ENCODE data around the gene LMLN.
"Not testable (repeated sequence)": the region's sequence is repeated elsewhere in the genome, so short reads cannot be mapped to it uniquely, and the experiment has no call there.

LMLN gene

GRCh38 chr3:198025644-198026043, 65.6 kb downstream of the LMLN start:
- DNase-seq (ENCODE audit: low read depth in 2 of 2) = no peak

- DNase-seq (ENCODE audit: low read depth in 2 of 2) = no peak
Observed at GRCh38 chr3:198026620-198027019, 66.6 kb downstream of the LMLN start.

- DNase-seq (ENCODE audit: low read depth in 2 of 2) = no peak
Observed at GRCh38 chr3:198027045-198027798, 67.2 kb downstream of the LMLN start.

- no peak for DNase-seq (ENCODE audit: low read depth in 2 of 2)
Observed at GRCh38 chr3:198027799-198028390, 67.9 kb downstream of the LMLN start.

GRCh38 chr3:198028718-198029117, 68.7 kb downstream of the LMLN start:
- no peak for DNase-seq (ENCODE audit: low read depth in 2 of 2)

- DNase-seq (ENCODE audit: low read depth in 2 of 2) = no peak
Observed at GRCh38 chr3:198030125-198030524, 70.1 kb downstream of the LMLN start.

GRCh38 chr3:198030726-198031125, 70.7 kb downstream of the LMLN start:
- no peak for DNase-seq (ENCODE audit: low read depth in 2 of 2)

- DNase-seq (ENCODE audit: low read depth in 2 of 2) = no peak
Observed at GRCh38 chr3:198032039-198032936, 72.3 kb downstream of the LMLN start.

- DNase-seq (ENCODE audit: low read depth in 2 of 2) = no peak
Observed at GRCh38 chr3:198043119-198043518, 83.1 kb downstream of the LMLN start.

- no peak for DNase-seq (ENCODE audit: low read depth in 2 of 2)
Observed at GRCh38 chr3:198046120-198046857, 86.3 kb downstream of the LMLN start.

GRCh38 chr3:198048445-198048844, 88.4 kb downstream of the LMLN start:
- no peak for DNase-seq (ENCODE audit: low read depth in 2 of 2)

- DNase-seq (ENCODE audit: low read depth in 2 of 2) = no peak
Observed at GRCh38 chr3:198051836-198052235, 91.8 kb downstream of the LMLN start.

- DNase-seq (ENCODE audit: low read depth in 2 of 2) = not testable (repeated sequence)
Observed at GRCh38 chr3:198053462-198053861, 93.4 kb downstream of the LMLN start.

- DNase-seq (ENCODE audit: low read depth in 2 of 2) = no peak
Observed at GRCh38 chr3:198061119-198062067, 101.4 kb downstream of the LMLN start.

- DNase-seq (ENCODE audit: low read depth in 2 of 2) = no peak
Observed at GRCh38 chr3:198062068-198062465, 102.0 kb downstream of the LMLN start.

- DNase-seq (ENCODE audit: low read depth in 2 of 2) = no peak
Observed at GRCh38 chr3:198064420-198064819, 104.4 kb downstream of the LMLN start.

GRCh38 chr3:198065897-198066296, 105.9 kb downstream of the LMLN start:
- no peak for DNase-seq (ENCODE audit: low read depth in 2 of 2)

- no peak for DNase-seq (ENCODE audit: low read depth in 2 of 2)
Observed at GRCh38 chr3:198067416-198067815, 107.4 kb downstream of the LMLN start.

- no peak for DNase-seq (ENCODE audit: low read depth in 2 of 2)
Observed at GRCh38 chr3:198070871-198071270, 110.9 kb downstream of the LMLN start.

- peak; percentile 27 to 34 for DNase-seq (ENCODE audit: low read depth in 2 of 2)
Observed at GRCh38 chr3:198071602-198072287, 111.7 kb downstream of the LMLN start.
